ENCODE measurements around the gene RXRA. TPM values are rescaled to one million over a fixed set of nuclear protein-coding genes. Genes with fewer than 3 reads are reported as not detected.

Gene RXRA
- total RNA-seq, 6 experiments from 2014 or later = 105 to 165 (median 131) TPM

- no peaks in the 10 kb centered on the region for H3K27me3 ChIP-seq
- intact Hi-C loops (cut with DNase I) = no loop called here
- H3K9me3 ChIP-seq = no peaks in the 10 kb centered on the region
- peaks cover 0 to 100% (median 56%) of the 10 kb centered on the region in 4 donors for H3K4me1 ChIP-seq
- DNase-seq (no peak), ATAC-seq (no peak)
- no peaks in the 10 kb centered on the region for H3K36me3 ChIP-seq
- H3K4me3 ChIP-seq = no peak overlapping the region
- H3K27ac ChIP-seq = peak overlapping the region in 1 of 3 donors; percentile 18
- TF ChIP-seq POLR2A (IDR thresholded peaks at IDR 0.05) = no peak
- TF ChIP-seq CTCF (IDR thresholded peaks at IDR 0.05) = no peak
- no CpG with 5 or more reads among the region's 18 CpGs for WGBS (ENCODE audit: insufficient coverage, low coverage, low lambda C conversion rate, missing lambda C conversion rate)
Observed at GRCh38 chr9:134352247-134352933, 26.1 kb downstream of the RXRA start.

GRCh38 chr9:134353539-134353938 is 27.3 kb downstream of the RXRA start:
- H3K36me3 ChIP-seq = no peaks in the 10 kb centered on the region
- 20% methylated on average over 5 of the region's 12 CpGs for WGBS (ENCODE audit: insufficient coverage, low coverage, low lambda C conversion rate, missing lambda C conversion rate)
- intact Hi-C loops (cut with DNase I) = no loop called here
- peaks cover 2 to 100% (median 58%) of the 10 kb centered on the region in 4 donors for H3K4me1 ChIP-seq
- DNase-seq (no peak), ATAC-seq (no peak)
- H3K4me3 ChIP-seq = no peak overlapping the region
- H3K9me3 ChIP-seq = no peaks in the 10 kb centered on the region
- no peak for TF ChIP-seq POLR2A (IDR thresholded peaks at IDR 0.05)
- no peak overlapping the region for H3K27ac ChIP-seq
- no peaks in the 10 kb centered on the region for H3K27me3 ChIP-seq

GRCh38 chr9:134355158-134355557 is 28.9 kb downstream of the RXRA start:
- WGBS (ENCODE audit: insufficient coverage, low coverage, low lambda C conversion rate, missing lambda C conversion rate) = 35% methylated on average over 4 of the region's 8 CpGs
- no peaks in the 10 kb centered on the region for H3K9me3 ChIP-seq
- no peaks in the 10 kb centered on the region for H3K36me3 ChIP-seq
- peaks cover 2 to 100% (median 63%) of the 10 kb centered on the region in 4 donors for H3K4me1 ChIP-seq
- H3K27ac ChIP-seq = peak overlapping the region in 1 of 3 donors; percentile 0
- no peak overlapping the region for H3K4me3 ChIP-seq
- H3K27me3 ChIP-seq = no peaks in the 10 kb centered on the region
- TF ChIP-seq CTCF (IDR thresholded peaks at IDR 0.05) (no peak), POLR2A (IDR thresholded peaks at IDR 0.05) (no peak)
- intact Hi-C loops (cut with DNase I) = no loop called here
- ATAC-seq = no peak
- DNase-seq = no peak

- H3K27me3 ChIP-seq = no peaks in the 10 kb centered on the region
- TF ChIP-seq POLR2A (IDR thresholded peaks at IDR 0.05) = no peak
- no peak for TF ChIP-seq CTCF (IDR thresholded peaks at IDR 0.05)
- peak; percentile 1 to 12 (median 10) for ATAC-seq
- whole genome bisulfite sequencing (ENCODE audit: insufficient coverage, low coverage, low lambda C conversion rate, missing lambda C conversion rate) = 28% methylated on average over 2 of the region's 15 CpGs
- intact Hi-C loops (cut with DNase I) = no loop called here
- no peaks in the 10 kb centered on the region for H3K9me3 ChIP-seq
- peaks cover 2 to 100% (median 64%) of the 10 kb centered on the region in 4 donors for H3K4me1 ChIP-seq
- H3K27ac ChIP-seq = peak overlapping the region; percentile 10 to 82 (median 67)
- H3K36me3 ChIP-seq = no peaks in the 10 kb centered on the region
- DNase-seq = no peak
- H3K4me3 ChIP-seq = no peak overlapping the region
Observed at GRCh38 chr9:134355561-134356279, 29.5 kb downstream of the RXRA start.
